OCI-LY7 (cell line): ENCODE data around the gene RNF167. TPM values are rescaled to one million over a fixed set of nuclear protein-coding genes. Genes with fewer than 3 reads are reported as not detected.
A peak's percentile ranks its signal among the peaks of the same experiment; 100 is the strongest.

Experiments
- BruUV-seq: library from RNA; stranded (reverse); fragments of 400-500 nt; replicated peaks from 2 replicates; lab custom pipeline; 2021; lab: Mats Ljungman, UMichigan
- CTCF ChIA-PET: fragments of 300-600 bp; sonication (Branson Sonifier 250); formaldehyde crosslinking; loops from one replicate; lab custom pipeline; 2022; ENCODE audit warnings: antibody characterized with exemption; ENCODE audit not compliant: unreplicated experiment; lab: Charles Lee
- POLR2A ChIA-PET: fragments of 300-600 bp; sonication (Branson Sonifier 250); formaldehyde crosslinking; loops from one replicate; lab custom pipeline; 2022; ENCODE audit warnings: antibody characterized with exemption; lab: Charles Lee
- DNase-seq: peaks from one replicate; pipeline ENCODE4 v3.0.0-alpha.2; 2015; ENCODE audit warnings: low spot score
- H2AFZ ChIP-seq: fragments of 200-600 bp; sonication (generic), shearing (Covaris generic); 2 replicates; pipeline ENCODE4 v1.6.1; 2014; ENCODE audit warnings: mild to moderate bottlenecking, antibody characterized with exemption, low read length, moderate library complexity
- H3K27ac ChIP-seq: fragments of 200-600 bp; sonication (generic); 2 replicates; pipeline ENCODE4 v1.5.1; 2014; ENCODE audit warnings: mixed run types, low read depth, mild to moderate bottlenecking, moderate library complexity, low read length, inconsistent platforms; ENCODE audit not compliant: poor library complexity, severe bottlenecking
- H3K36me3 ChIP-seq: fragments of 200-600 bp; sonication (generic); 2 replicates; pipeline ENCODE4 v1.6.1; 2014; ENCODE audit warnings: mild to moderate bottlenecking, antibody characterized with exemption, low read length, moderate library complexity, mixed read lengths; ENCODE audit not compliant: insufficient read depth
- H3K4me1 ChIP-seq: fragments of 200-600 bp; sonication (generic); 2 replicates; pipeline ENCODE4 v1.5.1; 2014; ENCODE audit warnings: mild to moderate bottlenecking, low read length; ENCODE audit not compliant: insufficient read depth, poor library complexity, severe bottlenecking
- H3K4me2 ChIP-seq: fragments of 200-600 bp; sonication (generic); 2 replicates; pipeline ENCODE4 v1.6.1; 2014; ENCODE audit warnings: mild to moderate bottlenecking, low read length
- H3K4me3 ChIP-seq: fragments of 200-600 bp; sonication (generic); 2 replicates; pipeline ENCODE4 v1.5.1; 2014; ENCODE audit warnings: mild to moderate bottlenecking, low read depth, low read length; ENCODE audit not compliant: poor library complexity, severe bottlenecking
- H3K79me2 ChIP-seq: fragments of 200-600 bp; sonication (generic); 2 replicates; pipeline ENCODE4 v1.6.1; 2016; ENCODE audit warnings: low read depth, mild to moderate bottlenecking, low read length, moderate library complexity, mixed read lengths; ENCODE audit not compliant: insufficient read depth
- H3K9me2 ChIP-seq: fragments of 200-600 bp; sonication (generic); 2 replicates; pipeline ENCODE4 v1.6.1; 2016; ENCODE audit warnings: mild to moderate bottlenecking, low read length, mixed read lengths; ENCODE audit not compliant: insufficient read depth
- H3K9me3 ChIP-seq: fragments of 200-600 bp; sonication (generic); 2 replicates; pipeline ENCODE4 v1.6.1; 2014; ENCODE audit warnings: mild to moderate bottlenecking, mixed run types, low read length, mixed read lengths
- H4K20me1 ChIP-seq: fragments of 200-600 bp; sonication (generic); 2 replicates; pipeline ENCODE4 v1.6.1; 2014; ENCODE audit warnings: mild to moderate bottlenecking, antibody characterized with exemption, low read length, moderate library complexity, mixed read lengths; ENCODE audit not compliant: insufficient read depth
- EZH2phosphoT487 ChIP-seq: fragments of 200-600 bp; sonication (generic); IDR thresholded peaks from 2 replicates; pipeline ENCODE4 v1.6.1; 2018; ENCODE audit warnings: low read depth, borderline replicate concordance, mild to moderate bottlenecking, mixed run types, antibody characterized with exemption, low read length, moderate library complexity, mixed read lengths
- intact Hi-C: fragments of 100-400 bp; cut with micrococcal nuclease; formaldehyde crosslinking; loops from one replicate; pipeline ENCODE4 v1.10.0; 2022; ENCODE audit not compliant: unreplicated experiment
- total RNA-seq, 2 experiments: library from RNA; depleted of rRNA in 1 of 2; stranded (reverse); fragments of >200 nt in 1 of 2; shearing (Covaris generic) in 1 of 2; gene quantifications; 2 replicates each; pipeline ENCODE4 v1.2.3, GENCODE V29; 2014 to 2022
- TF ChIP-seq, protein P1 (sequence below): fragments of 200-600 bp; sonication (generic); conservative IDR thresholded peaks from 2 replicates; pipeline ENCODE4 v1.5.1; 2014; ENCODE audit warnings: mild to moderate bottlenecking, antibody characterized with exemption, low read length, moderate library complexity, mixed read lengths

Gene RNF167
- total RNA-seq, 2 experiments from 2014 or later: 46.5 to 124 TPM

GRCh38 chr17:4978726-4979125, 38.7 kb downstream of the RNF167 start:
- Histone ChIP-seq H2AFZ (no peak overlapping the region), H3K36me3 (peaks cover 62% of the 10 kb centered on the region), H4K20me1 (no peaks in the 10 kb centered on the region), H3K27ac (no peak overlapping the region), H3K9me2 (no peaks in the 10 kb centered on the region), H3K9me3 (no peaks in the 10 kb centered on the region), H3K4me1 (peaks cover 26% of the 10 kb centered on the region), H3K79me2 (no peaks in the 10 kb centered on the region), H3K4me2 (no peak overlapping the region), H3K4me3 (no peak overlapping the region)
- no peak for DNase-seq
- intact Hi-C loops: no loop called here
- no TSS peak for BruUV-seq
- TF ChIP-seq, protein P1, sequence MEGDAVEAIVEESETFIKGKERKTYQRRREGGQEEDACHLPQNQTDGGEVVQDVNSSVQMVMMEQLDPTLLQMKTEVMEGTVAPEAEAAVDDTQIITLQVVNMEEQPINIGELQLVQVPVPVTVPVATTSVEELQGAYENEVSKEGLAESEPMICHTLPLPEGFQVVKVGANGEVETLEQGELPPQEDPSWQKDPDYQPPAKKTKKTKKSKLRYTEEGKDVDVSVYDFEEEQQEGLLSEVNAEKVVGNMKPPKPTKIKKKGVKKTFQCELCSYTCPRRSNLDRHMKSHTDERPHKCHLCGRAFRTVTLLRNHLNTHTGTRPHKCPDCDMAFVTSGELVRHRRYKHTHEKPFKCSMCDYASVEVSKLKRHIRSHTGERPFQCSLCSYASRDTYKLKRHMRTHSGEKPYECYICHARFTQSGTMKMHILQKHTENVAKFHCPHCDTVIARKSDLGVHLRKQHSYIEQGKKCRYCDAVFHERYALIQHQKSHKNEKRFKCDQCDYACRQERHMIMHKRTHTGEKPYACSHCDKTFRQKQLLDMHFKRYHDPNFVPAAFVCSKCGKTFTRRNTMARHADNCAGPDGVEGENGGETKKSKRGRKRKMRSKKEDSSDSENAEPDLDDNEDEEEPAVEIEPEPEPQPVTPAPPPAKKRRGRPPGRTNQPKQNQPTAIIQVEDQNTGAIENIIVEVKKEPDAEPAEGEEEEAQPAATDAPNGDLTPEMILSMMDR: no peak
- no peak for TF ChIP-seq EZH2phosphoT487
- ChIA-PET CTCF (no interaction called here), POLR2A (interaction anchor here (0.8 to 2.1 kb wide), 2 partner anchors 12 to 632 kb away, joined by 3 to 7 read pairs; partner anchors contain the start of gene SPAG7)

GRCh38 chr17:4980644-4981216, 40.7 kb downstream of the RNF167 start:
- Histone ChIP-seq H2AFZ (no peak overlapping the region), H3K4me1 (peaks cover 28% of the 10 kb centered on the region), H3K27ac (no peak overlapping the region), H3K79me2 (no peaks in the 10 kb centered on the region), H3K9me3 (no peaks in the 10 kb centered on the region), H4K20me1 (no peaks in the 10 kb centered on the region), H3K9me2 (no peaks in the 10 kb centered on the region), H3K4me2 (peak overlapping the region; percentile 49), H3K36me3 (peaks cover 63% of the 10 kb centered on the region), H3K4me3 (no peak overlapping the region)
- intact Hi-C loops: loop anchor here (1.0 kb wide), 2 partner anchors 39 to 82 kb away; no protein-coding TSS in a partner anchor
- peak; percentile 83 for DNase-seq
- TF ChIP-seq EZH2phosphoT487: no peak
- TF ChIP-seq, protein P1: peak; percentile 90
- ChIA-PET CTCF (no interaction called here), POLR2A (no interaction called here)
- no TSS peak for BruUV-seq

DNA sequence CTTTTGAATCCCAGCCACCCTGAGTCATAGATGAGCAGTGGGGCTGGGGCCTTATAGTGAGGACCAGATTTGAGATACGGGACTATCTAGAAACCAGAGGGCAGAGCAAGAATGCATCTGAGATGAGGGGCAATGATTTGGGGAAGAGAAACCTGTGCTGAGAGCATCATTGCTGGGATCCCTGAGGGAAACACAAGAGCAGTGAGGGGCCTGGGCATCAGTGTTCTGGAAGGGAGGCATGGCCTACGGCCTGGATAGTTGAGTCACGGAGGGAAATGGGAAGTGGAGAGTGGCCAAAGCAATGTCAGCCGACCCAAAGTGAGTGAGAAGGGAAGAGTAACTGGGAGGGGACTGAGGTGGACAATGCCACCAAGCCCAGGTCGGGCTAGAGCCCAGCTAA, 42.2 kb downstream of the RNF167 start:
- H3K9me3 ChIP-seq: no peaks in the 10 kb centered on the region
- TF ChIP-seq, protein P1: no peak
- TF ChIP-seq EZH2phosphoT487: no peak
- intact Hi-C loops: no loop called here
- no TSS peak for BruUV-seq
- no peak overlapping the region for H3K27ac ChIP-seq
- H3K4me1 ChIP-seq: peaks cover 40% of the 10 kb centered on the region
- H3K4me3 ChIP-seq: no peak overlapping the region
- peaks cover 55% of the 10 kb centered on the region for H3K36me3 ChIP-seq
- no peaks in the 10 kb centered on the region for H4K20me1 ChIP-seq
- ChIA-PET POLR2A (interaction anchor here (0.7 kb wide), 1 partner anchor 102 kb away, joined by 3 read pairs; no protein-coding TSS in a partner anchor), CTCF (no interaction called here)
- H3K9me2 ChIP-seq: no peaks in the 10 kb centered on the region
- H2AFZ ChIP-seq: no peak overlapping the region
- DNase-seq: no peak
- H3K79me2 ChIP-seq: no peaks in the 10 kb centered on the region; the same call in 1 of the 2 replicates
- H3K4me2 ChIP-seq: no peak overlapping the region
